ACHN (cell line): ENCODE measurements around the gene RXRG.
A peak's percentile ranks its signal among the peaks of the same experiment; 100 is the strongest.

Experiments used
- DNase-seq: peaks from one replicate; pipeline ENCODE4 v3.0.0-alpha.2; 2015
- in situ Hi-C: cut with HindIII; loops from 2 replicates; pipeline ENCODE4 v1.10.0; 2017; ENCODE audit warnings: low sequenced_read_pairs, low pct_ligation_motif_present, low pct_unique_long_range_greater_than_20kb

RXRG gene

DNA sequence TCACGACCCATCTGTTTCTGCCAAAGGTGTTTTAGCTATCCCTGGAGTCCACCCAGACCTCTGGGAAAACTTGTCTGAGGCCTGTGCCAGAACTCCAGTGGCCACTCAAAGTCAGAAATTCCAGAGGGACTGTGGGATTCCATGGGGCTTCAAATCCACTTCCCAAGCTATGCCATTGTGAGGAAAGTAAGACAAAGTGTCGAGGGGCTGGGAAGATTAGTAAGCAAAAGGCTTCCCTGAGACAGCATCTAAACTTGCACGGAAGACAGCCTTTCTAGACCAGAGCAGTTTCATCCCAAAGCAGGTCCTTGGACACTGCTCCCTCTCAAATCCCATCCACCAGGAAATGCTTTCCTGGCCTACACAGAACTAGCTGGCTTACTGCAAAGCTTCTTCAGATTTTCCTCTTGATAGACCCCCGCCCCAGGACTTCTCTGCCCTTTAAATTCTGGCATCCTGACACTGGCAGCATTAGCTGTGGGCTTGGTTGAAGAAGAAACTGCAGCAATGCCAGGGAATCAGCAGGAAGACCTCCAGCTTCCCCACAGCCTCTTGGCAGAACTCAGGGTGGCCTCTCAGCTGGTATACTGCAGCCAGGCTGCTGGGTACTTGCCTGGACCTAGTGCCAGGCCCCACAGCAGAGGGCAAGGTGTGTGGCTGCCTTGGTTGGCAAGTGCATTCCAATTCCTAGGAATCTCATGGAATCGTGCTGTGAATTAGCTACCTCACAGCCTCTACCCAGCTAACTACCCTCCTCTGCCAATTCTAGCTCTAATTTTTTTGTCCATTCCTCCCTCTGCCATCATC lies 61.1 kb downstream of the RXRG start:
- DNase-seq: no peak
- in situ Hi-C loops: no loop called here

DNA sequence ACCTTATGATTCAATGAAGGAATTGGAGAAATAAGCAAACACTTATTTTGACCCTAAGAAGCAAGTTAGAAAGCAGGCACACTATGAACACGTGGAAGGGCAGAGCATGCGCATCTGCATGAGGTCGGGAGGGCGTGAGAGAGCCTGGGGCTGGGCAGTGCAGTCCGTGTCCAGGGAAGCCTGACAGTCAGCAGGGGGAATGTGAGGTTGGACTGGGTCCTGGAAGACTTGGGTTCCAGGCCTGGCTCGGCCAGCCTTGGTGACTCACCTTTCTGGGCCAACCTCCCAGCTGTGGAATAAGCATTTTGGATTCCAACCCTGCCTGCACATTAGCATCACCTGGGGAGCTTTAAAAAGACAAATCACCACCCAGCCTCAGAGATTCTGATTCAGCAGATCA lies 61.9 kb downstream of the RXRG start:
- in situ Hi-C loops: no loop called here
- peak; percentile 17 for DNase-seq

DNA sequence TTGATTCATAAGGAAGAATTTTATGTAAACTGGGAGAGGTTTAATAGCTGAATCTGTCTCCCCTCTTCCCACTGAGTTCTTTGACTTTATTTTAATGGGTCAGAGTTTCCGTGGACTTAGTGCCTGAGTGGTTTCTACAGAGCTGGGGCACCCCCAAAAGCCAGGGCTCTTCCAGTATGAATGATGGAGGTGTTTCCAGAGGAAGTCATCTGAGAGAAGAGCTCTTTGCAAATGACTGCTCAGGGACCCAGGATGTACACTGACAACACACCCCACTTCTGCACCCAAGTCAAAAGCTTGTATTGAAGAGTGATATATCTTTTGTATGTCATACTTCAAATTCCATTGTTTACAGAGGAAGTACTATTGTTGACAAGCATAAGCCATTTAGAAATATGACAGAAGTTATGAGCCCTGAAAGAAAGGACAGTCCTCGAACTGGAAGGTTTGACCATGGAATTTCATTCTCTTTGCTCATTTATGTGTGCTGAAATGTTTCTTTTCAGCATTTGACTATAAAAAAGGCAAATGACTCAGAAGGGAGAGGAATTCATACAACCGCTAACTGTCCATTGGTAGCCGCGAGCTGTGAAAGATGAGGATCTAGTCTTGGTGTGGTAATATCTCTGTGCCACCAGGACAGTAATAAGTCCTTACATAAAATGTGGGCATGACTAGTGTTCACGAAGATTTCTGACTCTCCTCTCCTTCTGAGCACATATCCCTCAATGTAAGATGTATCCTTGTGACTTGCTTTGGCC lies 63.0 kb downstream of the RXRG start:
- in situ Hi-C loops: no loop called here
- no peak for DNase-seq

DNA sequence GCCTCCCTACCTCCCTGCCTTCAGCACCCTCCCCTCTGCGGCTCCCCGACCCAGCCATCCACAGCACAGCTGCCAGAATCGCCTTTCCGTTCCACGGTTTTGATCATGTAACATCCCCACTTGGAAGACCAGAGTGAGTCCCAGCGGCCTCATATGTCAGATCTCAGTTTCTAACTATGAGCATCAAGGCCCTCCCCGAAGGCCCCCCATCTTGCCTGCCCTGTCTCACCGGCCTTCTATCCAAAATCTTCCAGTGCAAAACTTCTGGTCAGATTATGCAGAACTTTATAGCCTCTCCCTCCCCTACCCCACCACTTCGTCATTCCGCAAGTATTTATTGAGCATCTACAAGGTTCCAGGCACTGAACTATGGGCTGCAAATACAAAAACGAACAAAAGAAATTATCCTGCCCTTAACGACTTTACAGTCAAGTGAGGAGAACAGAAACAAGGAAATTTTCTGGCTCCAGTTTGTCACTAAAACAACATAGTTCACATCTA lies 68.1 kb downstream of the RXRG start:
- no peak for DNase-seq
- in situ Hi-C loops: no loop called here

DNA sequence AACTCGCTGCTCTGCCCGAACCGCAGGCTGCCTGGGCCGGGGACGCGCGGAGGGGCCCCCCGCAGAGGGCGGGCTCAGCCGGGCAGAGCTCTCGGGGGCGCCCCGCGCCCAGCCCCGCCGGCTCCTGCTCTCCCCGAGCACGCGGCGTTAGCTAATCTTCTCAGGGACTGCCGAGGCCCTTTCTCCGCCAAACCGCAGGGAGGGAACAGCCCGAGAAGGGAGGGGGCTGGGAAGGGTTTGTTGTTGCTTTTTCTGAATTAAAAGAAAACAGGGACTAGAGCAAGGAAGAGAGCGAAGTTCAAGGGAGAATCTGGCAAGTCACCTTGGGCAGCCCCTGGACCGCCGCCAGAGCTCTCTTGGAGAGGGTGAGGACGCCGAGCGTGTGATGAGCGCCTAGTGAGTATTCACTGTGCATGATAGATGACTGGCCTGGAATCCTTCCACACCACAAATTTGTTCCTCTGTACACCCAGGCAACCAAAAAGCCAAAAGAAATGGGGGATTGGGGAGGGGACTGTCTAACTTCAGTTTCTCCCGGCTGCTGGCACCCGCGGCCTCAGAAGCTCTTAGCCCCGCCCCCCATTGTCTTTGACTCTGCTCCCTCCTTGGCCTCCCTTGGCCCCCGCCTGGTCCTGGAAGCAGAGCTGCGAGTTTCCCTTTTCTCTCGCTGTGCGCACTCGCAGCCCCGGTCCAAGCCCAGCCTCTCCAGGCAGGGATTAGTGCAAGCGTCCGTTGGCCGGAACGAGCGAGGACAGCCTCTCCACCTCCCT lies 68.7 kb downstream of the RXRG start:
- in situ Hi-C loops: no loop called here

DNA sequence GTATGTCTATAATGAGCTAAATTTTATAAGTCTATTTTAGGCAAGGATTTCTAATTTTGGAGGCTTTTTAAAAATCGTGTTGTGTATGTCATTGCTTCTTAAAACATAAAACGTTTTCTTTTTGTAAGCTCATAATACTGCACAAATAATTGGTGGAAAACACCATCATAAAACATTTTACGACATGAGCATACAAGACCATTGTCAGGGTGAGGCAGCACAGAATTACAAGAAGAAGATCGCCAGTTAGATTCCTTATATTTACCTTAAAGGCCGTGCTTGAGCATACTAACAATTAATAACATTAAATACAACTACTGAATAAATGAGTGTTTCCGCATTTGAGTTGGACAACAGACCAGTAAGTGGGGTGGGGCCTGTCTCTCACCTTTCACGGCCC lies 69.3 kb downstream of the RXRG start:
- in situ Hi-C loops: no loop called here
- no peak for DNase-seq

More for the DNA sequence above, 68.7 kb downstream of the RXRG start:
- peak; percentile 84 for DNase-seq

DNA sequence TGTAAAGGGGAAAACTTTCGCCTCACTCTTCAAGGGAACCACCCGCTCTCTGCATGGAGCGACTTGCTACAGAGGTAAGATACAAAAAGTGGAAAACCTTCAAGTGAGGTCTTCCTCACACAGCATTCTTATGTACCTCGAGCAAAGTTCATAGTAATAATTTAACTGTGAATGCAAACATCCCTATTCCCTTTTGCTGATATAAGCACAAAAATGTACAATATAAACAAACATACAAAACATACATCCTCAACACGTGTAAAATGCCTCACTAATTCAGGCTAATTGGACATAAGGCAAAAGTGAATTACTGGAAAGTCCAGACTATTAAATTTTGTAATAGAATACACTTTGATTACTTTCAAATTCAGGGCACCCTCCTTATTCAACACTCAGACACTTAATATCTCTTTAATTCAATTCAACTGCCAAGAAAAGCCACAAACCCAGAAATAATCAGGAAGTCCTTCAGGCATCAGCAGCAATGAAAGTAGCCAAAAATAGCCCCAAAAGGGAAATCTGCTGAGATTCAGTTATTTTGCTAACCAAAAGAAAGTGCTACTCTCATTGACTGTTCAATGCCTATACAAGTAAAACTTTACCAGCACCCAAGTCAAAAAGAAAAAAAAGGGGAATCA lies 73.2 kb downstream of the RXRG start:
- in situ Hi-C loops: no loop called here
- DNase-seq: no peak

GRCh38 chr1:165369255-165369848 lies 75.6 kb downstream of the RXRG start:
- DNase-seq: peak; percentile 46
- in situ Hi-C loops: no loop called here

GRCh38 chr1:165367375-165367993 lies 77.4 kb downstream of the RXRG start:
- peak; percentile 75 for DNase-seq
- in situ Hi-C loops: no loop called here

GRCh38 chr1:165365341-165365740 lies 79.6 kb downstream of the RXRG start:
- in situ Hi-C loops: no loop called here
- no peak for DNase-seq

DNA sequence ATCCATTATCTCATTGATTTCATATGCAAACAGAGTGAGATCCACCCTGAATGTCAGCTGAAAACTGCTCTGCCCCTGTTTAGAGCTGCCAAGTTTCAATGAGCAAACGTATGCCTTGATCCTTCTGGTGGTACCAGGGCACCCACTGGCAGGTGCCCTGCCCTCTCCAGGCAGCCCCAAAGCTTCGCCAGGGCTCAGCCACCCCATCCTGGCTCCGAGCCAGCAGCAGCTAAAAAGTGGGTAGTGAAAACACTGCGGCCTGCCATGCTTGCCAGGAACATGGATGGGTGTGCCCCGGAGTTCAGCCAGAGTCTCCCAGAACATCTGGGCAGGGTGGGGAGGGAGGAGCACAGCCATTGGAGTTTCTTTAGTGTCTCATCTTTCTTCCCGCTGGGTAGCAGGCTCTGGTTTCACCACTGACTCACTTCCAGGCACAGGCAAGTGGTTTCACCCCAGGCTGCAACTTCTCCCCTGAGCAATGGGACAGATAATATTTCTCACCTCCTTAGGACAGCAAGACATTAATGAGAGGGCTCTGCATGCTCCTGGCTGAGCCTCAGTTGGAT lies 80.3 kb downstream of the RXRG start:
- in situ Hi-C loops: no loop called here
- no peak for DNase-seq

DNA sequence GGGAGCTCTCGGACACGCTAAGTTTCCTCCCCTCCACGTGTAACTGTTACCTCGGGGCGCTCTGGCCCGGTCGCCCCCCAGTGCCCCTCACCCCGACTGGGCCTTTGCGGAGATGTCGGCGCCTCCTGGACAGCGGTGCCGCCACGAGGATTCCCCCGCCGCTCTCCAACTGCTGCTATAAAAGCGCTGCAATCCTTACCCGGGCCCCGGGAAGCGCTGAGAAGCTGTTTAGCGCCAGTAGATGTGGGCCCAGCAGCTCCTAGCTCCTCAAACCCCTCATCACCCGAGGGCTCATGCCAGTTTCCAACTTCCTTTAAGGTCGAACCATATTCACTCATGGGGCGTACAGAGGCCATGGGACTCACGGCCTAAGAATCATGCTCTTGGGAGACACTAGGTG lies 88.0 kb downstream of the RXRG start:
- in situ Hi-C loops: no loop called here
- no peak for DNase-seq

GRCh38 chr1:165355977-165356811 lies 88.7 kb downstream of the RXRG start, which contains the start of gene LMX1A:
TSS of gene LMX1A (minus strand) at chr1:165356715. CDS start at chr1:165355559, 1,156 bp downstream.
- in situ Hi-C loops: no loop called here
- no peak for DNase-seq

DNA sequence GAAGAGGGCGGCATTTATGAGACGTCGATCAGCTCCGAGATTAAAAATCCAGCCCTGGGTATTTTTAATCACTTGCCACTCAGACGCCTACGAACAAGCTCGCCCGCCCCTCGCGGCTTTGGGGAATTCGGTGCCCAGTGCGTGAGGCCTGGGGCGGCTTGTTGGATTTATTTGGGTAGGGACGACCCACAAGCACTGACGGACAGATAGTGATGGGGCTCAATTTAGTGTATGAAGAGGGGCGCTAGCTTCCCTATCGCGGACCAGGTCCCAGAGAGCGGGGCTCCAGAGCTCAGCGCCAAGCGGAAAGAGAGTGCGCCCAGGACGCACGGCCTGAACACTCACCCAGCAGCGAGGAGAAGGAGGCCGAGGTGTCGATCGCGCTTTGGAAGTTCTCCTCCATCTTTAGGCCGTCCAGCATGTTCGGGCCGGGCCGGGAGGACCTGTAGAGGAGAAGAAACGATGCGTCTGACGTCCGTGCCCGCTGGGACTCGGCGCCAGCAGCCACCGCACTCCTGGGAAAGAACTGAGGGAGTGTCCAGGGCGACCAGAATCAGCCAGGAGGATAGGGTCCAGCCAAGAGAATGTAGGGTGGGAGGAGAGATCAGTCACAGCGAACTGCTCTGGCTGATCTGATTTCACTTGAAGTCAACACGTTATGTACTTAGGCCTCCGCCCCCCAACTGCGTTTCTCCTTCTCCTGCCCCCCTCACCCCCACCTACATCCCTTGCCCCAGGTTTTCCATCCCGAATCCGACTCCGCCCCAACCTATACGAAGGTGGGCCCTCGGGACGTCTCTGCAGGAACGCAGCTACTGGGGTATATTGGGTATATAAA lies 89.6 kb downstream of the RXRG start:
- DNase-seq: no peak
- in situ Hi-C loops: no loop called here

GRCh38 chr1:165354739-165355138 lies 90.2 kb downstream of the RXRG start:
- DNase-seq: no peak
- in situ Hi-C loops: no loop called here
